Measurements from ENCODE around the gene NUTM2A. TPM values are rescaled to one million over a fixed set of nuclear protein-coding genes. Genes with fewer than 3 reads are reported as not detected.
"Not testable (repeated sequence)": the region's sequence is repeated elsewhere in the genome, so short reads cannot be mapped to it uniquely, and the experiment has no call there.

Gene NUTM2A
- total and polyA plus RNA-seq, 3 donors from 2014 or later = 4.2 to 7.6 (median 6.1) TPM

- DNase-seq; H3K27me3 ChIP-seq; H3K4me1 ChIP-seq; H3K27ac ChIP-seq; H3K4me3 ChIP-seq; H3K36me3 ChIP-seq (ENCODE audit: low read depth, missing control alignments); intact Hi-C loops (cut with DNase I; ENCODE audit: low total_unique reads); H3K9me3 ChIP-seq: not testable (repeated sequence)
- WGBS, 2 donors = no CpG with 5 or more reads among the region's 1 CpG
Measured at GRCh38 chr10:87280749-87281392, 55.6 kb downstream of the NUTM2A start.

Other genes starting within 250 kb of the NUTM2A start
- gene FAM25A, start 205.2 kb upstream of the NUTM2A start, total RNA-seq = not detected
- not detected for gene FAM25A, start 205.2 kb upstream of the NUTM2A start, polyA plus RNA-seq (ENCODE audit: insufficient read depth, low read depth, low replicate concordance)
- gene GLUD1, start 130.6 kb upstream of the NUTM2A start, total RNA-seq = 10 to 100 TPM; 62.5 to 64.4 TPM
- 51.9 TPM for gene GLUD1, start 130.6 kb upstream of the NUTM2A start, polyA plus RNA-seq (ENCODE audit: insufficient read depth, low read depth, low replicate concordance)
- 10 to 100 TPM; 16.9 to 19.1 TPM for gene SHLD2, start 130.2 kb upstream of the NUTM2A start, total RNA-seq
- 12.9 TPM for gene SHLD2, start 130.2 kb upstream of the NUTM2A start, polyA plus RNA-seq (ENCODE audit: insufficient read depth, low read depth, low replicate concordance)
- gene NUTM2D, start 132.3 kb downstream of the NUTM2A start, total RNA-seq = 10 to 100 TPM; 10.3 to 12.6 TPM
- gene NUTM2D, start 132.3 kb downstream of the NUTM2A start, polyA plus RNA-seq (ENCODE audit: insufficient read depth, low read depth, low replicate concordance) = 8.1 TPM